NCI-H2196 treated with DMSO at 0.1 percent for 48 hours (cell line): ENCODE results near the gene LNPEP.

Source experiments
- DNase-seq: peaks from one replicate; lab custom pipeline; 2025; ENCODE audit not compliant: unreplicated experiment; lab: John Stamatoyannopoulos, UW

The LNPEP gene

DNA sequence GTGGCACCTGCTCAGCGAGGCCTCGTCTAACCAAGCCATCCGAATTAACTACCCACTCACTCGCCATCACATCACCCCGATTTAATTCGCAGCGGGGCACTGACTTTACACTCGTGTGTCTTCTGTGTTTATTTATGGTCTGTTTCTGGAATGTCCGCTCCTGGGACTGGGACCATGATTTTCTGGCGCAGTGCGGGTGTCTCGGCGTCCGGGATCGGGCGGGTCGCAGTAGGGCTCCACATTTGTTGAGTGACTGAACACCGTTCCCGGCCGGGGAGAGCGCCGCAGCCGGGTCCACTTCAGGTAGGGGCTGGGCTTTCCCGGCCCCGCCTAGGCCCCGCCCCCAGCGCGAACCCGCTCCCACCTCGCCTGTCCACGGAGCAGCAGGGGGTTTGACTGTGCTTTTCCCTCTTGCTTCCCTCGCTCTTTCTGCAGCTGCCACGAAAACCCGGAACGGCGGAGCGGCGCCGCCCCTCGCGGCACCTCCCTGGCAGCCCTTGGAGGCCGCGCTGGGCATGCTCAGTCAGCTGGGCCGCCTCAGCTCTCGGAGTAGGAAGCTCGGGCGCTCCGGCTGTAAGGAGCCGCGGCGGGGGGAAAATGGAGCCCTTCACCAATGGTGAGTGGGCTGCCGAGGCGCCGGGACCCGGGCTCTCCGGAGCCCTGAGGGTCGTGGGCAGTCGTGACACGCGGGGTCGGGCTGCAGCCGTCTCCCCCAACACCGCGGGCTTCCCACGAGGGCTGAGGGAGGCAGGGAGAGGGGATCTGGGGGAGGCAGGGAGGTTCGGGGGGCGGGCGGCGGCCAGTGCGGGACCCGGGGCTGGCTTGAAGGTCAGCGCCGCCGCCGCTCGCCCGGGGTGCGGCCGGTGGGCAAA is at the start of gene LNPEP:
Gene LNPEP (plus strand): TSS at position 522 of the 872 bp plus-strand sequence. CDS start 76 bp downstream, at position 598.
- peak; percentile 72 for DNase-seq

DNA sequence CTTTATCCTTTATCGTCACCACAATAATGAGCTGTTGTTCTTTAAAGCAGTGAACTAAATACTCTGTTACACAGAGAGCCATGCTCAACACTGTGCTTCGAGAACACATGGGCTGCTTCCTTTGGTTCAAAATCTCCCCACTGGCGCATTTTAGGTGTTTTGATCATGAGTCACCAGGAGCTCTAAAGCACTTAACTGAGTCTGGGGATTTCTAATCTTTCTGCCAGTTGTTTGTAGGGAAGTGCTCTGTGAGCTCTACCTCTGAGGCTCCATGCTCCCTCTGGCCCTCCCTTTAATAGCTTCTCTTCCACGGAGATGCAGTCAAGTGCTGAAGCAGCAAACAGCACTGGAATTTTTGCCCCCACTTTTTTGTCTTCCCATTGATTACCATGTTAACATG is 42.5 kb upstream of the LNPEP start:
- no peak for DNase-seq

DNA sequence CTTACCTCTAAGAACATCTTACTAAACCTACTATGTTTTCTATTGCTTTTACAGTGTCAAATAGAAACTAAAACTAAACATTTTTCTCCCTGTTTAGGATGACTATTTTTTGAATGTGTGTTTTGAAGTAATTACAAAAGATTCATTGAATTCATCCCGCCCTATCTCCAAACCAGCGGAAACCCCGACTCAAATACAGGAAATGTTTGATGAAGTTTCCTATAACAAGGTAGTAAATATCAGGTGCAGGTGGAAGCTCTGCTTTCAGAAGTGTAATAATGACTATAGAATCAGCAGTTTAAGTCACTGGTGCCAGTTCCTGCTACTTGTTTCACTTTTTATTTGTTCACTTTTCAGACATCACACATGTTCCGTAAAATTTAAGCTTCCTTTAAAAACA is 39.6 kb upstream of the LNPEP start:
- no peak for DNase-seq

GRCh38 chr5:96896806-96897205 is 39.1 kb upstream of the LNPEP start:
- no peak for DNase-seq

DNA sequence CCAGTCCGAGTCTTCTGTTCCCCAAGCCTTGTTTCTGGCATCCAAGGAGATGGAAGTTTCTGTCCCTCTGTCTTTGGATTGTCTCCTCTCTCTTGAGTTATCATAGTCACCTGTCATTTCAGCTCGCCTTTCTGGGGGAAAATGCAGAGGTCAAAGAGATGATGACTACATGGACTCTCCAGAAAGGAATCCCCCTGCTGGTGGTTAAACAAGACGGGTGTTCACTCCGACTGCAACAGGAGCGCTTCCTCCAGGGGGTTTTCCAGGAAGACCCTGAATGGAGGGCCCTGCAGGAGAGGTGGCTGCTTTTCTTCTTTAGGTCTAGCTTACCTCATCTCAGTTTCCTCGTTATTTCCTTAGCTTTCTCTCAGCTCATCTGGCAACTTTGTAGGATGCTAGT is 34.5 kb upstream of the LNPEP start:
- no peak for DNase-seq

DNA sequence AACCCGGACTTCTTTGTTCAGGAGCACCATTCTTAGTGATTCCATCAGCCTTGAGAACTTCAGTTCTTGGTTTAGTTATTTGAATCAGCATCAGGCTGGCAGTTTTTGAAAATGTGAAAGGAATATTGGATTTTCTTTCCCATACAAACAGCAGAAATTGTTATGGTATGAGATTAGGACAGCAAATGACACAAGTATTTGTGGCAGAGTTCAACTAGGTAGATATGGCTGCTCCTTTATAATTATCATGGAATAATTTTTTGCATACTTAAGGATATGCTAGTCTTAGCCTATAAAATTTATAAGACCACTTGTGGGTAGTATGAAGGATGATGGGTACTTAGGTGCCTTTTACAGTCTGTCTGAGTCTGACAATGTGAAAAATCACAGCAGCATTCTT is 34.0 kb upstream of the LNPEP start:
- DNase-seq: no peak

DNA sequence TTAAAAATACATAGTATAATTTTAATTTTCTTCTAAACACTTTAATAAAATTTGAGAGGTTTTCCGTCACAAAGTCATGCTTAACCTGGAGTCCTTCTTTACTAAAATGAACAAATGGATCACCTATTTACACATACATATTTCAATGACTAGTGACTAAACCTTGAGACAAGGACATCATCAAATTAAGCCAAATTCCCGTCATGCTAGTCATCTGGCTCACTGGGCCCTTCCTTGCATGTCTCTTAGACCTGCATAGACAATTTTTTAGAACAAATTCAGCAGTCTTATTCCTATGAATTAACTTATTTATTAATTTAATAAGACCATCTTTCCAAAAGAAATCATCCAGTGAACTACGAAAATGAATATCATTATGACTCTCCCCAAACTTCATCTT is 33.0 kb upstream of the LNPEP start:
- DNase-seq: no peak

GRCh38 chr5:96903300-96903699 is 32.6 kb upstream of the LNPEP start:
- no peak for DNase-seq

DNA sequence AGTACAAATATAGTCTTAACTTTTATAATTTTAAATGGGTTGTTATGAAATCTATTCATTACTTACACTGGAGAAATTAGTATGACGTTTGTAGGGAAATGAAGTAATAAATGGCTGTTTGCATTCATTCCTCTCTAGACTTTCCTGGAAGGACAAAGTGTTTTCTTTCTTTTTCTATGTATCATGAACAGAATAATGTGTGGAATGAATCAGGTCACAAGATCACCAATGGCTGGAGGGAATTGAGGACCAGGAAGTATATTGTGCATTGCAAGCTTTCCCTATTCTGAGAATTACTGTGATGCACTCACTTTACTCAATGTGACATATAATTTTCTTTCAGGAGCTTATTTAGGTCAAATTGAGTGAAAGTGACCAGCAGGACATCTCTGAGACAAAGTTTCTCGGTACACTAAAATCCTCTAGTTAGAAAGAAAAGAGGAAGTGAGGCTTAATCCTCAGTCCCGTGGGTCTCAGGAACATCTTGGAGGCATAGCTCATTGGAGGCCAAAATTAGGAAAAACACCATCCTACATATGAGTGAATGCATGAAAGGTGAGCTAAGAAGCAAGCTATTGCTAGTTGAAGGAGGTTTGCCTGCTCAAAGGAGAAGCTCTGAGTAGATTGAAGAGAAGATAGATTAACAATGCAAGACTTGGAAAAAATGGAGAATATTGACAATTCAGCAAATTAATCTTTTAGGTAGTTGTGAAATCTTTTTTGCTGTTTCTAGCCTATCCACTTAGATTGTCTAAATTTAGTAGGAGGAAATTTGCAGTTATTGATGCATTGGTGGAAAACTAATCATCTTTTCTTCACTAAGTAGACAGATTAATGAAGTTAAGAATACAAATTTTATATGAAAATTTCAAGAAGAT is 31.6 kb upstream of the LNPEP start:
- no peak for DNase-seq

DNA sequence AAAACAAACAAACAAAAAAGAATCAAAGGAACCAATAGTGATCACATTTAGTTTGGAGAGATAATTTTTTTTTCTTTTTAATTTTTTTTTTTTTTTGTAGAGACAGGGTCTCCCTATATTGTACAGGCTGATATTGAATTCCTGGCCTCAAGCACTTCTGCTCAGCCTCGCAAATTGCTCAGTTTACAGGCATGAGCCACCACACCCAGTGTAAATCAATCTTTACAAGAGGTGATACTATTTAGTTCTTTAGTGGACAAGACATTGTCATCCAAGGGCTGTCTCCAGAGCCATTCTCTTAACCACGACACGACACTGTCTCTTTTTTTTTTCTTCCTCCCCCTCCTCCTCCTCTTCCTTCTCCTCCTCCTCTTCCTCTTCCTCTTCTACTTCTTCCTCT is 30.0 kb upstream of the LNPEP start:
- no peak for DNase-seq

GRCh38 chr5:96909003-96909402 is 26.9 kb upstream of the LNPEP start:
- no peak for DNase-seq

GRCh38 chr5:96909435-96909834 is 26.4 kb upstream of the LNPEP start:
- DNase-seq: no peak

- DNase-seq: no peak
These were observed 24.7 kb upstream of the LNPEP start for GRCh38 chr5:96911139-96911538.

- no peak for DNase-seq
These were observed 22.6 kb upstream of the LNPEP start for GRCh38 chr5:96913233-96913632.

- no peak for DNase-seq
These were observed 16.1 kb upstream of the LNPEP start for GRCh38 chr5:96919754-96920197.

DNA sequence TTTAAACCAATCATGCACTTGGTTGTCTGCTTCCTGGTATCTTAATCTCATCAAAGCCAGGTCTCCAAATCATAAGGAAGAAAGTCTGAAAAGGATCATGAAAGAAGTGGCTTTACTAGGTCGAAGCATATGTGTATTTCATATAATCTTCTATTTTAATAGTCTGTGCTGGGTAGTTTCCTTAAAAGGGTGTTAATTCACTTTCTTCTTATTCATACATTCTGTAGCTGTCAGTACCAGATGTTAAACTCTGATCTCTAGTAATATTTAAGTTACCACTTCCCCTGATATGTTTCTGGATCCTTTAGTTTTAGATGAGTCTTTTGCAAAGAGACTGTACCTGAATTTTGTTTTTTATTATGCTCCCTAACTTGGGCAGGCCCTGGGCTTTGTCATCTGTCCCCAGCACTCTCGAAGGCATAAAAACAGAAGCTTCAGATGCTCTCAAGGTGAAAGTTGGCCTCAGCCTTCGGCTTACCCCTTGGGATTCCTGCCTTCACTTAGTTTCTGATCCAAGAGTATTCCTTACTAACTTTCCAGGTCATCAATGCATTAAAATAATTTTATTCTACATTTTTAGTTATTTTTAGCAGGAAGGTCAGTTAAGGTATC is 15.0 kb upstream of the LNPEP start:
- no peak for DNase-seq

- DNase-seq: no peak
These were observed 13.2 kb upstream of the LNPEP start for GRCh38 chr5:96922499-96923244.

- no peak for DNase-seq
These were observed 11.8 kb upstream of the LNPEP start for GRCh38 chr5:96924016-96924443.

- DNase-seq: no peak
These were observed 9.6 kb upstream of the LNPEP start for GRCh38 chr5:96926276-96926675.

DNA sequence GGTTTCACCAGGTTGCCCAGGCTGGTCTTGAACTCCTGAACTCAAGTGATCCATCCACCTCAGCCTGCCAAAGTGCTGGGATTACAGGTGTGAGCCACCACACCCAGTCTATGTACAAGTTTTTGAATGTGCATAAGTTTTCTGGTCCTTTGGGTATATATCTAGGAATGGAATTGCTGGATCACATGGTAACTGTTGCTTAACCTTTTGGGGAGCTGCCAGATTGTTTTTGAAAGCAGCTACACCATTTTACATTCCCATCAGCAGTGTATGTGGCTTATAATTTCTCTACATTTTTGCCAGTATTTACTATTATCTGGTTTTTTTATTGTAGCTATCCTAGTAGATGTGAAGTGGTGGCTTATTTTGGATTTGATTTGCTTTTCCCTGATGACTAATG is 8.9 kb upstream of the LNPEP start:
- DNase-seq: no peak
